ENCODE results near the gene KRTAP3-3.

GRCh38 chr17:41029633-41030245, 35.8 kb upstream of the KRTAP3-3 start, which contains the start of gene KRTAP1-4:
- no peak for TF ChIP-seq CTCF (IDR thresholded peaks at IDR 0.05)
- no peak for TF ChIP-seq POLR2AphosphoS5 (IDR thresholded peaks at IDR 0.05)
- TF ChIP-seq POLR2A (IDR thresholded peaks at IDR 0.05) = no peak

Data from breast epithelium (tissue), 3 donors.